Central memory CD8-positive, alpha-beta T cell (primary cell): ENCODE results near the gene MTOR.

ENCODE experiments used
- ATAC-seq: fragments of 150-1000 bp; cut with Tn5 transposase; replicated peaks from 2 replicates; pipeline ENCODE4 v1.10.0; 2022; ENCODE audit warnings: mild to moderate bottlenecking, moderate FRiP score, moderate number of reproducible peaks; ENCODE audit not compliant: poor library complexity, severe bottlenecking; ENCODE audit errors: extremely low read depth
- DNase-seq, 2 donors: peaks; one replicate each; pipeline ENCODE4 v3.0.0; 2021; ENCODE audit warnings: low spot score in 2 of 2
- H3K27ac Mint-ChIP-seq: one replicate; pipeline ENCODE4 v1.8.0; 2022; ENCODE audit warnings: low read depth, mild to moderate bottlenecking, moderate library complexity, mixed read lengths
- H3K27me3 Mint-ChIP-seq: one replicate; pipeline ENCODE4 v1.8.0; 2022; ENCODE audit warnings: mixed read lengths
- H3K36me3 Mint-ChIP-seq: one replicate; pipeline ENCODE4 v1.8.0; 2022; ENCODE audit warnings: mild to moderate bottlenecking, moderate library complexity, mixed read lengths; ENCODE audit not compliant: insufficient read depth
- H3K4me1 Mint-ChIP-seq: one replicate; pipeline ENCODE4 v1.8.0; 2022; ENCODE audit warnings: mixed read lengths
- H3K4me3 Mint-ChIP-seq: one replicate; pipeline ENCODE4 v1.8.0; 2022; ENCODE audit warnings: mild to moderate bottlenecking, moderate library complexity, mixed read lengths
- H3K9me3 Mint-ChIP-seq: one replicate; pipeline ENCODE4 v1.8.0; 2022; ENCODE audit warnings: mixed read lengths

MTOR gene

DNA sequence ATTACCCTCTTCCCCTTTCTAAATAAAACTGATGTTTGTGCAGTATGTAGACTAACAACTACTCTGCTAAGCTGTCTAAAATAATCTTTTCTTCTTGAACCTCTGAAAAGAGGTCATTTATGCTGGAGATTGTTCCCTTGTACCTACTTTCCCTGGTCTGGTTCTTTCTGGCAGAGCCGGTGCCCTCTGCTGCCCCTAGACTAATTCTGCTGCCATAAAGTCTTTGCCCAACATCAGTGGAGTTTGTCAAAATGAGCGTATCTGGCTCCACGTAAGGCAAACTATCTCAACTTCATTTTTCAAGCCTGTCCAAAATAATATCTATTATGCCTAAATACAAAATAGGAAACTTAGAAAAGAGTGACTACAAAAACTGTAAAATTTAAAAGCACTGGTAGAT is 104.1 kb downstream of the MTOR start:
- no peak overlapping the region for H3K4me3 Mint-ChIP-seq
- H3K4me1 Mint-ChIP-seq: peaks cover 12% of the 10 kb centered on the region
- ATAC-seq (no peak), DNase-seq (no peak)
- H3K27me3 Mint-ChIP-seq: no peaks in the 10 kb centered on the region
- peaks cover 24% of the 10 kb centered on the region for H3K36me3 Mint-ChIP-seq
- no peaks in the 10 kb centered on the region for H3K9me3 Mint-ChIP-seq
- no peak overlapping the region for H3K27ac Mint-ChIP-seq

- Mint-ChIP-seq H3K4me3 (no peak overlapping the region), H3K27ac (no peak overlapping the region), H3K4me1 (peaks cover 8% of the 10 kb centered on the region), H3K9me3 (no peaks in the 10 kb centered on the region), H3K27me3 (no peaks in the 10 kb centered on the region), H3K36me3 (peaks cover 24% of the 10 kb centered on the region)
- ATAC-seq: no peak
- no peak for DNase-seq
Observed at GRCh38 chr1:11157867-11158266, 104.5 kb downstream of the MTOR start.

DNA sequence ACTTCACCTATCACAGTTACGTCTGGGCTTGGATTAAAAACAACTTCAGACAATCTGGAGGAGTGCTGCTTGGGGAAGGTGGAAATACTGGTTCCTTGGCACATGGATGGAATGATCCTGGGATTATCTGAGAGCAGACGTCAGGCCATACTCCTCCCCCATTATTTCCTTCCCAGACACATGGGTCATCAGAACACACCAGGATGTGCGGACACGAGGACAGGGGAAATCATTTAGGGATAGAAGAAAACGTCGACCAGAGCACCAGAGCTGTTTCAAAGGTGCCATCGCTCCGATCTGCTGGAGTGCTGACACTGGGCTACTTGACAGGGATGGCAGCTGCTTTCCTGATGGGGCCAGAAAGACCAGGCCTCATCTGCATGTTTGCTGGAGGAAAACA is 105.0 kb downstream of the MTOR start:
- ATAC-seq (no peak), DNase-seq (no peak)
- Mint-ChIP-seq H3K36me3 (peaks cover 26% of the 10 kb centered on the region), H3K4me1 (peaks cover 6% of the 10 kb centered on the region), H3K27me3 (no peaks in the 10 kb centered on the region), H3K4me3 (no peak overlapping the region), H3K27ac (no peak overlapping the region), H3K9me3 (no peaks in the 10 kb centered on the region)

- DNase-seq (no peak), ATAC-seq (no peak)
- Mint-ChIP-seq H3K27me3 (no peaks in the 10 kb centered on the region), H3K4me3 (no peak overlapping the region), H3K4me1 (peaks cover 6% of the 10 kb centered on the region), H3K27ac (no peak overlapping the region), H3K9me3 (no peaks in the 10 kb centered on the region), H3K36me3 (peaks cover 24% of the 10 kb centered on the region)
Observed at GRCh38 chr1:11156963-11157362, 105.4 kb downstream of the MTOR start.

GRCh38 chr1:11156441-11156840 is 105.9 kb downstream of the MTOR start:
- Mint-ChIP-seq H3K27ac (peak overlapping the region; percentile 9), H3K9me3 (no peaks in the 10 kb centered on the region), H3K27me3 (no peaks in the 10 kb centered on the region), H3K4me3 (no peak overlapping the region), H3K4me1 (peaks cover 6% of the 10 kb centered on the region), H3K36me3 (peaks cover 22% of the 10 kb centered on the region)
- no peak for DNase-seq
- ATAC-seq: no peak

DNA sequence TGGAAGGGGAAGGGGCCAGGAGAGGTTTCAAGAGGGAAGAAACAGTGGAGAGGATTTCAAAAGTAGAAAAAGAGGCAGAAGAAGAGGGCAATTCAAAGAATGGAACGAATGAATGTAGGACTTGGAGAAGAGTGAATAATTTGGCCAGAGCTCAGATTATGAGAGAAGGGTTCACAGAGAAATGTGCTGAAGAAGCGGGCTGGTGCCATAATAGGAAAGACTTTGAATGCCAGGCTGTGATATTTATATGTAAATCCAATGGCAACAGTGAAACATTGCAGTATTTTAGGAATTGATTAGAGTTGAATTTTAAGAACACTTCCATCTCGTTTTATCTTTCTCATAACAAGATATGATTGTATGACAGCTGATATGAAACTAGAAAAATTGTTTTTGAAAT is 109.2 kb downstream of the MTOR start:
- Mint-ChIP-seq H3K4me1 (peaks cover 6% of the 10 kb centered on the region), H3K36me3 (peaks cover 36% of the 10 kb centered on the region), H3K27me3 (no peaks in the 10 kb centered on the region), H3K4me3 (no peak overlapping the region), H3K27ac (no peak overlapping the region), H3K9me3 (no peaks in the 10 kb centered on the region)
- DNase-seq: no peak
- ATAC-seq: no peak

GRCh38 chr1:11152755-11153154 is 109.6 kb downstream of the MTOR start:
- no peak for ATAC-seq
- no peaks in the 10 kb centered on the region for H3K27me3 Mint-ChIP-seq
- no peak overlapping the region for H3K27ac Mint-ChIP-seq
- H3K36me3 Mint-ChIP-seq: peaks cover 39% of the 10 kb centered on the region
- H3K4me1 Mint-ChIP-seq: peaks cover 6% of the 10 kb centered on the region
- H3K9me3 Mint-ChIP-seq: no peaks in the 10 kb centered on the region
- H3K4me3 Mint-ChIP-seq: no peak overlapping the region
- no peak for DNase-seq

DNA sequence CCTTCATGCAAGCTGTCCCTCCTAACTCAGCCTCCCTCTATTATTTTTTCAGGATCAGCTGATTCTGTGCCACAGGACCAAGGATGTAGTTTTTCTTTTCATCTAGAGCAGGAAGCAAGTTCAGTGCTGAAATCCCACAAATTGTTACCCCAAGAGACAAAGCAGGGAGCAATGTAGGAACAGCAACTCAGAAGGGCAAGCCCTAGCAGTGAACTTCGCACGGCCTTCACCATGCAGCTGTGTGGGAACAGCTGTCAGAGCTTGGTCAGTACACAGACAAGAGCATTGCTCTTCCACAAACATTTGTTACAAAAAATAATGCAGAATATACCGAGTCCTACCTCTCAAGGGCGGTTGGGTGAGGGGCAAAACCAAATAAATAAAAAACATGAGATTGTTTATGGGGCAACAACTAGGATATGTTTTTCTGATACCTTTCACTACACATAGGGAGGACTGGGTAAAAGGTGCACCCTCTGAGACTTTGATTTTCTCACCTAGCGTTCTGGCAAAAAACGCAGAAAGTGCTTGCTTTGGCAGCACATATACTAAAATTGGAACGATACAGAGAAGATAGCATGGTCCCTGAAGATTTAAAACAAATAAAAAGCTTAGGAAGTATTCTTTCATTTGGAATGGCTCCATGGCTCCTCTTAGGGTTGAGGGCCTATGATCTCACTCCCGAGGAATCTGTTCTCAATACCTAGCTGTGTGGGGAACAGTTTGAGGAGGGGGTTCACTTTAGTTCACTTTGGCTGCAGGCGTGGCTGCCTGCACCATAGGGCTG is 110.3 kb downstream of the MTOR start:
- Mint-ChIP-seq H3K27ac (no peak overlapping the region), H3K4me1 (peaks cover 6% of the 10 kb centered on the region), H3K36me3 (peaks cover 40% of the 10 kb centered on the region), H3K9me3 (no peaks in the 10 kb centered on the region), H3K4me3 (no peak overlapping the region), H3K27me3 (no peaks in the 10 kb centered on the region)
- no peak for DNase-seq
- no peak for ATAC-seq

DNA sequence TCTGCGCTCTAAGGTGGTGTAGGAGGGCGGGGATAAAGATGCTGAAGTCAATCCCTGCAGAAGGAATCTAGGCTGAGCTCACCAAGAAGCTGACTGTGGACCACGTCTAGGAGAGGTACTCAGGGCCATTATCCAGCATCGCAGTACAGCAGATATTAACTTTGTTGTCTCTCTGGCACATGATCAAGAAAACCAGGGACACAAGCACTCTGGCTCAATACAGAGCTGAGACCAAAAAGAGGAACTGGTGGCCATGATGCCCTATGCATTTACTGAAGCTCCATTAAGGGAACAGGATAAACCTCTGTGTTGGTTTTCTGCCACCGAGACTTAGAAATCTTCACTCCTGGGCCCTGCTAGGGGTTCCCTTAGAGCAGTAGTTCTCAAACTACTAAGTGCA is 111.2 kb downstream of the MTOR start:
- no peak for DNase-seq
- no peaks in the 10 kb centered on the region for H3K9me3 Mint-ChIP-seq
- no peak overlapping the region for H3K4me3 Mint-ChIP-seq
- H3K36me3 Mint-ChIP-seq: peaks cover 38% of the 10 kb centered on the region
- H3K27me3 Mint-ChIP-seq: no peaks in the 10 kb centered on the region
- no peak overlapping the region for H3K27ac Mint-ChIP-seq
- no peaks in the 10 kb centered on the region for H3K4me1 Mint-ChIP-seq
- ATAC-seq: no peak

- DNase-seq: no peak
- Mint-ChIP-seq H3K36me3 (peaks cover 35% of the 10 kb centered on the region), H3K27me3 (no peaks in the 10 kb centered on the region), H3K4me3 (no peak overlapping the region), H3K27ac (no peak overlapping the region), H3K9me3 (no peaks in the 10 kb centered on the region), H3K4me1 (no peaks in the 10 kb centered on the region)
- no peak for ATAC-seq
Observed at GRCh38 chr1:11150326-11150725, 112.0 kb downstream of the MTOR start.

DNA sequence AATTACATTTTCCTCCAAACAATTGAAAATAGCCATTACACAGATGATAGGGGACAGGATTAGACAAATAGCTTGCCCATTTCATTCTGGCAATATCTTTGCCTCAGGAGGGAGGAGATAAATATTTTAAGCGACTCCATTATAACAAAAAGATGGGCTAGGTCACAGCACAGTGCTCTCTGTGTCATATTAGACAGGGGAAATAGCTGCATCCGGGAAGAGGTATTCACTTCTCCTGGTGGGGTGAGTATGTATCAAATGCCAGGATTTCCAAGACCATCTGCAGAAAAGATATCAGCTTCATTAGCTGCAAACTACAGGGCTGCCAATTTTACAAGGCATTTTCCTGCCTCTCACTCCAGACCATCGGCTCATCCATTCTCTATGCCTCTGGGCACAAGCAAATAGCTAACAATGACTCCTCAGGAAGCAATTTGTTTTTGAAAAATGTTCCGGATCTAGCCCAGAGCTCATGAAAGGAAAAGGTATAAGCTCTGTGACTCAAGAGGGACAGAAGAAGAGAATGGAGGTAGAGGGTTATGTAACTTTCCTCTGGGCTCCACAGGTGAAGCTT is 115.1 kb downstream of the MTOR start:
- no peak overlapping the region for H3K4me3 Mint-ChIP-seq
- H3K36me3 Mint-ChIP-seq: peaks cover 36% of the 10 kb centered on the region
- DNase-seq: no peak
- no peak for ATAC-seq
- no peaks in the 10 kb centered on the region for H3K4me1 Mint-ChIP-seq
- no peaks in the 10 kb centered on the region for H3K27me3 Mint-ChIP-seq
- peak overlapping the region; percentile 14 for H3K27ac Mint-ChIP-seq
- H3K9me3 Mint-ChIP-seq: no peaks in the 10 kb centered on the region

- no peaks in the 10 kb centered on the region for H3K9me3 Mint-ChIP-seq
- no peak for ATAC-seq
- no peak overlapping the region for H3K27ac Mint-ChIP-seq
- H3K4me3 Mint-ChIP-seq: no peak overlapping the region
- no peaks in the 10 kb centered on the region for H3K27me3 Mint-ChIP-seq
- H3K4me1 Mint-ChIP-seq: no peaks in the 10 kb centered on the region
- no peak for DNase-seq
- peaks cover 34% of the 10 kb centered on the region for H3K36me3 Mint-ChIP-seq
Observed at GRCh38 chr1:11145741-11146140, 116.6 kb downstream of the MTOR start.

DNA sequence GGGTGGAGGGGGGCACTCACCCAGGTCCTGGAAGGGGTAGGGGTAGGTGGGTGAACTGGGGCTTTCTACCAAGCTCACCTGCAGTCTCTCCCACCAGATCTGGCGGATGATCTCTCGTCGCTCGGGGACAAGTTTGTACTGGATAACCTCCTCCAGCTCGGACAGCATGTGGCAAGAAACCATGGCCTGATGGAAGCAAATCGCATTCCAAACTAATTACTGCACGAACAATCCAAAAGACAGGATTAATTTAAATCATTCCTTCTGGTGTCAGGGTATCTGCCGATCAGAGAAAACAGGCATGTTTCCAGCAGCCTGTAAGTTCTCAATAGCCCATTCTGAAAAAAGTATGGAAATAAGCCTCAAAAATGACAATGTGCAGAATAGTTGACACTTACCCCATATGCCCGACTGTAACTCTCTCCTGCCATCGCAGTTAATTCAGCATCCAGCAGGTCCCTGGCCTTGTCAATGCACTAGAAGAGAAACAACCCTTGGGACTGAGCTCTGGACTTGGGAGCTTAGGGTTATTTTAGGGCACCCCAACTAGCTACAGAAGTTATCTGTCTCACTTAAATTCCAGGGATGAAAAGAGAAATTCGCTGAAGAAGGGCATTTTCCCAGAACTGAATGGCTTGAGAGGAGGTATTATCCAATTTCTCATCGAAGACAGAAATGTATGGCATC is 117.6 kb downstream of the MTOR start:
- no peak overlapping the region for H3K27ac Mint-ChIP-seq
- H3K27me3 Mint-ChIP-seq: no peaks in the 10 kb centered on the region
- no peaks in the 10 kb centered on the region for H3K9me3 Mint-ChIP-seq
- H3K4me3 Mint-ChIP-seq: no peak overlapping the region
- no peaks in the 10 kb centered on the region for H3K4me1 Mint-ChIP-seq
- no peak for ATAC-seq
- peaks cover 33% of the 10 kb centered on the region for H3K36me3 Mint-ChIP-seq
- DNase-seq: no peak
